HepG2 (cell line): Measurements from ENCODE around the gene NUDT22. TPM values are rescaled to one million over a fixed set of nuclear protein-coding genes. Genes with fewer than 3 reads are reported as not detected.

Experiments used
- BHLHE40 ChIP-seq: IDR thresholded peaks from 2 replicates; pipeline ENCODE4 v1.6.1; 2011; ENCODE audit warnings: low read length, improper control_type of control experiment
- DNMT1 ChIP-seq: sonication (generic); formaldehyde crosslinking; IDR thresholded peaks from 2 replicates; pipeline ENCODE4 v1.5.1; 2020; ENCODE audit warnings: mild to moderate bottlenecking, missing genetic modification reagents
- HNRNPK ChIP-seq: fragments of 200-400 bp; formaldehyde crosslinking; IDR thresholded peaks from 2 replicates; pipeline ENCODE4 v1.6.1; 2018; ENCODE audit warnings: low read length, low read depth, moderate library complexity, mild to moderate bottlenecking; ENCODE audit not compliant: poor library complexity, severe bottlenecking
- JARID2 ChIP-seq: sonication (generic); formaldehyde crosslinking; IDR thresholded peaks from 2 replicates; pipeline ENCODE4 v1.8.1; 2023; ENCODE audit warnings: missing genetic modification reagents, inconsistent platforms; ENCODE audit not compliant: insufficient replicate concordance
- KDM1A ChIP-seq: IDR thresholded peaks from 2 replicates; pipeline ENCODE4 v1.6.1; 2016; ENCODE audit warnings: missing compliant biosample characterization
- KDM2A ChIP-seq: sonication (generic); formaldehyde crosslinking; IDR thresholded peaks from 2 replicates; pipeline ENCODE4 v1.4.0; 2020; ENCODE audit warnings: low read depth, missing genetic modification reagents, borderline replicate concordance
- KDM5B ChIP-seq: sonication (generic); formaldehyde crosslinking; IDR thresholded peaks from 2 replicates; pipeline ENCODE4 v1.4.0; 2020; ENCODE audit warnings: missing genetic modification reagents, mild to moderate bottlenecking, borderline replicate concordance
- MAFF ChIP-seq: IDR thresholded peaks from 2 replicates; pipeline ENCODE4 v1.6.1; 2011; ENCODE audit warnings: low read depth, low read length, improper control_type of control experiment
- NCOA1 ChIP-seq: sonication (generic); formaldehyde crosslinking; IDR thresholded peaks from 2 replicates; pipeline ENCODE4 v1.9.0; 2021; ENCODE audit warnings: missing genetic modification reagents
- PHF5A ChIP-seq: IDR thresholded peaks from one replicate; pipeline ENCODE4 v1.6.1; 2018; ENCODE audit warnings: low read depth, missing genetic modification reagents; ENCODE audit not compliant: unreplicated experiment
- SMAD9 ChIP-seq: sonication (generic); formaldehyde crosslinking; IDR thresholded peaks from 2 replicates; pipeline ENCODE4 v1.5.1; 2020; ENCODE audit warnings: mild to moderate bottlenecking, missing genetic modification reagents
- SOX5 ChIP-seq: IDR thresholded peaks from 2 replicates; pipeline ENCODE4 v1.6.1; 2016; ENCODE audit warnings: borderline replicate concordance
- ZC3H13 ChIP-seq: sonication (generic); formaldehyde crosslinking; IDR thresholded peaks from 2 replicates; pipeline ENCODE4 v1.8.1; 2023; ENCODE audit warnings: mild to moderate bottlenecking, missing genetic modification reagents, moderate library complexity
- ZNF225 ChIP-seq: sonication (generic); formaldehyde crosslinking; IDR thresholded peaks from 2 replicates; pipeline ENCODE4 v1.4.0; 2020; ENCODE audit warnings: mild to moderate bottlenecking, missing genetic modification reagents
- ZNF232 ChIP-seq: sonication (generic); formaldehyde crosslinking; IDR thresholded peaks from 2 replicates; pipeline ENCODE4 v1.4.0; 2020; ENCODE audit warnings: missing genetic modification reagents, borderline replicate concordance
- ZNF256 ChIP-seq: sonication (generic); formaldehyde crosslinking; conservative IDR thresholded peaks from 2 replicates; pipeline ENCODE4 v1.4.0; 2020; ENCODE audit warnings: missing genetic modification reagents
- ZNF678 ChIP-seq: sonication (generic); formaldehyde crosslinking; IDR thresholded peaks from 2 replicates; pipeline ENCODE4 v1.4.0; 2020; ENCODE audit warnings: mild to moderate bottlenecking, missing genetic modification reagents
- ZNF747 ChIP-seq: sonication (generic); formaldehyde crosslinking; IDR thresholded peaks from 2 replicates; pipeline ENCODE4 v1.8.1; 2023; ENCODE audit warnings: missing genetic modification reagents, mild to moderate bottlenecking, borderline replicate concordance
- ZNF782 ChIP-seq: sonication (generic); formaldehyde crosslinking; IDR thresholded peaks from 2 replicates; pipeline ENCODE4 v1.4.0; 2020; ENCODE audit warnings: missing genetic modification reagents, mild to moderate bottlenecking, borderline replicate concordance
- ZSCAN22 ChIP-seq: sonication (generic); formaldehyde crosslinking; IDR thresholded peaks from 2 replicates; pipeline ENCODE4 v1.4.0; 2020; ENCODE audit warnings: mild to moderate bottlenecking, missing genetic modification reagents
- ZSCAN25 ChIP-seq: sonication (generic); formaldehyde crosslinking; IDR thresholded peaks from 2 replicates; pipeline ENCODE4 v1.8.0; 2022; ENCODE audit warnings: mild to moderate bottlenecking, missing genetic modification reagents
- polyA plus RNA-seq, 8 experiments: library from polyadenylated mRNA; depleted of rRNA in 3 of 8; stranded (reverse) in 7 of 8; unstranded in 1 of 8; fragments of >200 nt; fragmentation: Illumina TruSeq in 4 of 8; extraction: Trizol in 4 of 8; gene quantifications; 2 replicates each; pipeline versions ENCODE4 v1.2.1 to v1.2.3, GENCODE V29; 2011 to 2016; ENCODE audit warnings: low read depth in 4 of 8, missing spikeins in 1 of 8, mixed read lengths in 1 of 8; ENCODE audit not compliant: insufficient read depth in 1 of 8
- total RNA-seq, 5 experiments: library from RNA; depleted of rRNA; stranded (reverse); fragments of >200 nt; fragmentation: Illumina TruSeq; extraction: Trizol; gene quantifications; 2 replicates each; pipeline ENCODE4 v1.2.3, GENCODE V29; 2016; ENCODE audit warnings: low read depth in 1 of 5
- TF ChIP-seq, protein P1 (sequence below): sonication (generic); formaldehyde crosslinking; IDR thresholded peaks from 2 replicates; pipeline ENCODE4 v1.4.0; 2020; ENCODE audit warnings: missing genetic modification reagents
- TF ChIP-seq, protein P2 (sequence below): sonication (generic); formaldehyde crosslinking; IDR thresholded peaks from 2 replicates; pipeline ENCODE4 v1.5.0; 2020; ENCODE audit warnings: missing genetic modification reagents
- TF ChIP-seq, protein P3 (sequence below): sonication (generic); formaldehyde crosslinking; IDR thresholded peaks from 2 replicates; pipeline ENCODE4 v1.5.0; 2020; ENCODE audit warnings: mild to moderate bottlenecking, missing genetic modification reagents
- TF ChIP-seq, protein P4 (sequence below): sonication (generic); formaldehyde crosslinking; IDR thresholded peaks from 2 replicates; pipeline ENCODE4 v1.8.0; 2022; ENCODE audit warnings: mild to moderate bottlenecking, missing genetic modification reagents, moderate library complexity
- TF ChIP-seq, protein P5 (sequence below): sonication (generic); formaldehyde crosslinking; conservative IDR thresholded peaks from 2 replicates; pipeline ENCODE4 v1.8.0; 2022; ENCODE audit warnings: missing genetic modification reagents

The NUDT22 gene
- total and polyA plus RNA-seq, 2 of the 13 experiments (the other 11 are each of a cell fraction or from before 2014, with no cell fraction given) = 33.5 to 39.8 TPM

DNA sequence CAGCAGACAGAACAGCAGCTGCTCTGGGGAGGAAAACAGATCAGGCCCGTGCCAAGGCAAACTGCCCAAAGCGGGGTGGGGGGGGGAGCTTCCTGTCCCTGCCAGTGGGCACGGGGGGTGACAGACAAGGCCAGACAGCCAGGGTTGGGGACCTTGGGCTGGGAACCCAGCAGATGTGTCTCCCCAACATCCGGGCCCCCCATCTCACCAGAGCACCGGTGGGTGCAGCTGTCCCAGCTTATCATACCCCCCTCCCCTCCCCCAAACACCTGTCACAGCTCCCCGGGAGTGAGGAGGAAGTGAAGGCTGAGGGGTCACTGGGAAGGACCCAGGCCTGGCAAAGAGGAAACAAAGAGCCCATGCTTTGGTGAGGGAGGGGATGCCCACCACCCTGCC is 19.3 kb downstream of the NUDT22 start (continued):
- TF ChIP-seq MAFF (no peak), ZNF678 (CRISPR knock-in tag) (no peak), ZSCAN22 (CRISPR knock-in tag) (no peak), ZNF782 (CRISPR knock-in tag) (no peak), ZNF256 (CRISPR knock-in tag) (no peak), ZC3H13 (CRISPR knock-in tag) (0 out of 2 replicates have a peak, but pooled peaks have one; percentile 49), NCOA1 (CRISPR knock-in tag) (no peak), BHLHE40 (no peak), DNMT1 (CRISPR knock-in tag) (no peak), KDM5B (CRISPR knock-in tag) (no peak), JARID2 (CRISPR knock-in tag) (no peak), HNRNPK (peak; percentile 30), SOX5 (no peak), KDM1A (CRISPR knock-in tag) (no peak), KDM2A (CRISPR knock-in tag) (peak; percentile 4; the same call in 1 of the 2 replicates), PHF5A (no peak), SMAD9 (CRISPR knock-in tag) (no peak), ZNF225 (CRISPR knock-in tag) (no peak), ZSCAN25 (CRISPR knock-in tag) (no peak), ZNF232 (CRISPR knock-in tag) (no peak), ZNF747 (CRISPR knock-in tag) (no peak)
- TF ChIP-seq, protein P1, sequence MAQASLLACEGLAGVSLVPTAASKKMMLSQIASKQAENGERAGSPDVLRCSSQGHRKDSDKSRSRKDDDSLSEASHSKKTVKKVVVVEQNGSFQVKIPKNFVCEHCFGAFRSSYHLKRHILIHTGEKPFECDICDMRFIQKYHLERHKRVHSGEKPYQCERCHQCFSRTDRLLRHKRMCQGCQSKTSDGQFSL = peak; percentile 49; the same call in 1 of the 2 replicates
- TF ChIP-seq, protein P2, sequence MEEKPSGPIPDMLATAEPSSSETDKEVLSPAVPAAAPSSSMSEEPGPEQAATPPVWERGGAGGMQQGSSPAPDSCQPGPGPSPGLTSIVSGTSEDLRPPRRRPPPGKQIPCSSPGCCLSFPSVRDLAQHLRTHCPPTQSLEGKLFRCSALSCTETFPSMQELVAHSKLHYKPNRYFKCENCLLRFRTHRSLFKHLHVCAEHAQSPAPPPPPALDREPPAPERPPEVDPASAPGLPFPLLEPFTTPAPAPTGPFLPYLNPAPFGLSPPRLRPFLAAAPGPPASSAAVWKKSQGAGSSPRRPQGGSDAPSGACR (CRISPR knock-in tag) = no peak
- TF ChIP-seq, protein P3, sequence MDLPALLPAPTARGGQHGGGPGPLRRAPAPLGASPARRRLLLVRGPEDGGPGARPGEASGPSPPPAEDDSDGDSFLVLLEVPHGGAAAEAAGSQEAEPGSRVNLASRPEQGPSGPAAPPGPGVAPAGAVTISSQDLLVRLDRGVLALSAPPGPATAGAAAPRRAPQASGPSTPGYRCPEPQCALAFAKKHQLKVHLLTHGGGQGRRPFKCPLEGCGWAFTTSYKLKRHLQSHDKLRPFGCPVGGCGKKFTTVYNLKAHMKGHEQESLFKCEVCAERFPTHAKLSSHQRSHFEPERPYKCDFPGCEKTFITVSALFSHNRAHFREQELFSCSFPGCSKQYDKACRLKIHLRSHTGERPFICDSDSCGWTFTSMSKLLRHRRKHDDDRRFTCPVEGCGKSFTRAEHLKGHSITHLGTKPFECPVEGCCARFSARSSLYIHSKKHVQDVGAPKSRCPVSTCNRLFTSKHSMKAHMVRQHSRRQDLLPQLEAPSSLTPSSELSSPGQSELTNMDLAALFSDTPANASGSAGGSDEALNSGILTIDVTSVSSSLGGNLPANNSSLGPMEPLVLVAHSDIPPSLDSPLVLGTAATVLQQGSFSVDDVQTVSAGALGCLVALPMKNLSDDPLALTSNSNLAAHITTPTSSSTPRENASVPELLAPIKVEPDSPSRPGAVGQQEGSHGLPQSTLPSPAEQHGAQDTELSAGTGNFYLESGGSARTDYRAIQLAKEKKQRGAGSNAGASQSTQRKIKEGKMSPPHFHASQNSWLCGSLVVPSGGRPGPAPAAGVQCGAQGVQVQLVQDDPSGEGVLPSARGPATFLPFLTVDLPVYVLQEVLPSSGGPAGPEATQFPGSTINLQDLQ (CRISPR knock-in tag) = no peak
- TF ChIP-seq, protein P4, sequence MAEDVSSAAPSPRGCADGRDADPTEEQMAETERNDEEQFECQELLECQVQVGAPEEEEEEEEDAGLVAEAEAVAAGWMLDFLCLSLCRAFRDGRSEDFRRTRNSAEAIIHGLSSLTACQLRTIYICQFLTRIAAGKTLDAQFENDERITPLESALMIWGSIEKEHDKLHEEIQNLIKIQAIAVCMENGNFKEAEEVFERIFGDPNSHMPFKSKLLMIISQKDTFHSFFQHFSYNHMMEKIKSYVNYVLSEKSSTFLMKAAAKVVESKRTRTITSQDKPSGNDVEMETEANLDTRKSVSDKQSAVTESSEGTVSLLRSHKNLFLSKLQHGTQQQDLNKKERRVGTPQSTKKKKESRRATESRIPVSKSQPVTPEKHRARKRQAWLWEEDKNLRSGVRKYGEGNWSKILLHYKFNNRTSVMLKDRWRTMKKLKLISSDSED = no peak
- TF ChIP-seq, protein P5, sequence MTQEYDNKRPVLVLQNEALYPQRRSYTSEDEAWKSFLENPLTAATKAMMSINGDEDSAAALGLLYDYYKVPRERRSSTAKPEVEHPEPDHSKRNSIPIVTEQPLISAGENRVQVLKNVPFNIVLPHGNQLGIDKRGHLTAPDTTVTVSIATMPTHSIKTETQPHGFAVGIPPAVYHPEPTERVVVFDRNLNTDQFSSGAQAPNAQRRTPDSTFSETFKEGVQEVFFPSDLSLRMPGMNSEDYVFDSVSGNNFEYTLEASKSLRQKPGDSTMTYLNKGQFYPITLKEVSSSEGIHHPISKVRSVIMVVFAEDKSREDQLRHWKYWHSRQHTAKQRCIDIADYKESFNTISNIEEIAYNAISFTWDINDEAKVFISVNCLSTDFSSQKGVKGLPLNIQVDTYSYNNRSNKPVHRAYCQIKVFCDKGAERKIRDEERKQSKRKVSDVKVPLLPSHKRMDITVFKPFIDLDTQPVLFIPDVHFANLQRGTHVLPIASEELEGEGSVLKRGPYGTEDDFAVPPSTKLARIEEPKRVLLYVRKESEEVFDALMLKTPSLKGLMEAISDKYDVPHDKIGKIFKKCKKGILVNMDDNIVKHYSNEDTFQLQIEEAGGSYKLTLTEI = no peak
